ENCODE results near the gene NT5DC3.

DNA sequence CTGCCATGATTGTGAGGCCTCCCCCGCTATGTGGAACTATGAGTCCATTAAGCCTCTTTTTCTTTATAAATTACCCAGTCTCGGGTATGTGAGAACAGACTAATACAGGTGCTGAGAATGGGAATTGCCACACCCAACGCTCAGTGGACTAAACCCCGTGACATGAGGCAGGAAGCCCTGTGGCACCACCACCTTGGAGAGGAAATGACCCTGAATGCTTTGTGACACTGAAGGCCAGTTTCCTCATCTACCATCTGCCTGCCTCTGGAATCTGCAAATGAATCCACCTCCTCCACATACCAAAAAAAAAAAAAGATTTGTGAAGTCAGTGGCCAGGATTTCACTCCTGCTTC, 41.6 kb downstream of the NT5DC3 start:
- TF ChIP-seq, protein P1, sequence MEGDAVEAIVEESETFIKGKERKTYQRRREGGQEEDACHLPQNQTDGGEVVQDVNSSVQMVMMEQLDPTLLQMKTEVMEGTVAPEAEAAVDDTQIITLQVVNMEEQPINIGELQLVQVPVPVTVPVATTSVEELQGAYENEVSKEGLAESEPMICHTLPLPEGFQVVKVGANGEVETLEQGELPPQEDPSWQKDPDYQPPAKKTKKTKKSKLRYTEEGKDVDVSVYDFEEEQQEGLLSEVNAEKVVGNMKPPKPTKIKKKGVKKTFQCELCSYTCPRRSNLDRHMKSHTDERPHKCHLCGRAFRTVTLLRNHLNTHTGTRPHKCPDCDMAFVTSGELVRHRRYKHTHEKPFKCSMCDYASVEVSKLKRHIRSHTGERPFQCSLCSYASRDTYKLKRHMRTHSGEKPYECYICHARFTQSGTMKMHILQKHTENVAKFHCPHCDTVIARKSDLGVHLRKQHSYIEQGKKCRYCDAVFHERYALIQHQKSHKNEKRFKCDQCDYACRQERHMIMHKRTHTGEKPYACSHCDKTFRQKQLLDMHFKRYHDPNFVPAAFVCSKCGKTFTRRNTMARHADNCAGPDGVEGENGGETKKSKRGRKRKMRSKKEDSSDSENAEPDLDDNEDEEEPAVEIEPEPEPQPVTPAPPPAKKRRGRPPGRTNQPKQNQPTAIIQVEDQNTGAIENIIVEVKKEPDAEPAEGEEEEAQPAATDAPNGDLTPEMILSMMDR (IDR thresholded peaks at IDR 0.05), result no peak
- TF ChIP-seq POLR2A (IDR thresholded peaks at IDR 0.05), result no peak
